ENCODE data around the gene ZNF157.

The ZNF157 gene

GRCh38 chrX:47446971-47447370 is 76.6 kb downstream of the ZNF157 start:
- DNase-seq (ENCODE audit: low read depth, low spot score), result no peak

- DNase-seq (ENCODE audit: low read depth, low spot score), result no peak
Observed at GRCh38 chrX:47447607-47448006, 77.2 kb downstream of the ZNF157 start.

- no peak for DNase-seq (ENCODE audit: low read depth, low spot score)
Observed at GRCh38 chrX:47448165-47448806, 77.9 kb downstream of the ZNF157 start.

- no peak for DNase-seq (ENCODE audit: low read depth, low spot score)
Observed at GRCh38 chrX:47452112-47452511, 81.7 kb downstream of the ZNF157 start.

- DNase-seq (ENCODE audit: low read depth, low spot score), result no peak
Observed at GRCh38 chrX:47456080-47456479, 85.7 kb downstream of the ZNF157 start.

GRCh38 chrX:47458528-47458927 is 88.2 kb downstream of the ZNF157 start:
- DNase-seq (ENCODE audit: low read depth, low spot score), result no peak

- no peak for DNase-seq (ENCODE audit: low read depth, low spot score)
Observed at GRCh38 chrX:47460561-47460960, 90.2 kb downstream of the ZNF157 start.

Data from activated CD4-positive, CD25-positive, alpha-beta regulatory T cell treated with anti-CD3 and anti-CD28 coated beads, Interleukin-2, amount 50 U/mL, for 16 hours (primary cell).